ENCODE measurements around the gene CEP350. TPM values are rescaled to one million over a fixed set of nuclear protein-coding genes. Genes with fewer than 3 reads are reported as not detected.
"Not testable (repeated sequence)": the region's sequence is repeated elsewhere in the genome, so short reads cannot be mapped to it uniquely, and the experiment has no call there.

Gene CEP350
- total RNA-seq, 1 donor from 2014 or later = 36.6 TPM

- intact Hi-C loops (cut with DNase I) = no loop called here
- no peak for DNase-seq (ENCODE audit: low spot score)
Measured at GRCh38 chr1:179978199-179979079, 23.8 kb downstream of the CEP350 start.

- intact Hi-C loops (cut with DNase I) = no loop called here
- DNase-seq (ENCODE audit: low spot score) = no peak
Measured at GRCh38 chr1:179984101-179984500, 29.5 kb downstream of the CEP350 start.

- DNase-seq (ENCODE audit: low spot score) = no peak
- intact Hi-C loops (cut with DNase I) = no loop called here
Measured at GRCh38 chr1:179984942-179985341, 30.3 kb downstream of the CEP350 start.

- DNase-seq (ENCODE audit: low spot score) = no peak
- intact Hi-C loops (cut with DNase I) = no loop called here
Measured at GRCh38 chr1:179990847-179991246, 36.2 kb downstream of the CEP350 start.

GRCh38 chr1:179995576-179995975 is 41.0 kb downstream of the CEP350 start:
- DNase-seq (ENCODE audit: low spot score) = no peak
- intact Hi-C loops (cut with DNase I) = no loop called here

- DNase-seq (ENCODE audit: low spot score) = no peak
- intact Hi-C loops (cut with DNase I) = no loop called here
Measured at GRCh38 chr1:179996099-179996498, 41.5 kb downstream of the CEP350 start.

- DNase-seq (ENCODE audit: low spot score) = no peak
- intact Hi-C loops (cut with DNase I) = no loop called here
Measured at GRCh38 chr1:180000575-180000974, 46.0 kb downstream of the CEP350 start.

- DNase-seq (ENCODE audit: low spot score) = no peak
- intact Hi-C loops (cut with DNase I) = no loop called here
Measured at GRCh38 chr1:180002437-180002836, 47.8 kb downstream of the CEP350 start.

- DNase-seq (ENCODE audit: low spot score) = no peak
- intact Hi-C loops (cut with DNase I) = no loop called here
Measured at GRCh38 chr1:180003026-180003695, 48.6 kb downstream of the CEP350 start.

GRCh38 chr1:180006762-180007161 is 52.2 kb downstream of the CEP350 start:
- intact Hi-C loops (cut with DNase I); DNase-seq (ENCODE audit: low spot score): not testable (repeated sequence)

- no peak for DNase-seq (ENCODE audit: low spot score)
- intact Hi-C loops (cut with DNase I) = no loop called here
Measured at GRCh38 chr1:180020017-180020416, 65.4 kb downstream of the CEP350 start.

- no peak for DNase-seq (ENCODE audit: low spot score)
- intact Hi-C loops (cut with DNase I) = no loop called here
Measured at GRCh38 chr1:180026556-180026955, 71.9 kb downstream of the CEP350 start.

GRCh38 chr1:180027949-180028445 is 73.4 kb downstream of the CEP350 start:
- intact Hi-C loops (cut with DNase I) = no loop called here
- DNase-seq (ENCODE audit: low spot score) = no peak

GRCh38 chr1:180028864-180029263 is 74.3 kb downstream of the CEP350 start:
- intact Hi-C loops (cut with DNase I) = no loop called here
- DNase-seq (ENCODE audit: low spot score) = no peak

GRCh38 chr1:180029524-180030135 is 75.0 kb downstream of the CEP350 start:
- no peak for DNase-seq (ENCODE audit: low spot score)

GRCh38 chr1:180031664-180032063 is 77.1 kb downstream of the CEP350 start:
- intact Hi-C loops (cut with DNase I) = no loop called here
- no peak for DNase-seq (ENCODE audit: low spot score)

More at GRCh38 chr1:180029524-180030135, 75.0 kb downstream of the CEP350 start:
- intact Hi-C loops (cut with DNase I) = no loop called here

GRCh38 chr1:180033390-180033789 is 78.8 kb downstream of the CEP350 start:
- no peak for DNase-seq (ENCODE audit: low spot score)
- intact Hi-C loops (cut with DNase I) = no loop called here

- intact Hi-C loops (cut with DNase I) = no loop called here
Measured at GRCh38 chr1:180040034-180040433, 85.4 kb downstream of the CEP350 start.

GRCh38 chr1:180041582-180041981 is 87.0 kb downstream of the CEP350 start:
- DNase-seq (ENCODE audit: low spot score) = no peak
- intact Hi-C loops (cut with DNase I) = no loop called here

More at GRCh38 chr1:180040034-180040433, 85.4 kb downstream of the CEP350 start:
- no peak for DNase-seq (ENCODE audit: low spot score)

GRCh38 chr1:180042988-180043622 is 88.5 kb downstream of the CEP350 start:
- DNase-seq (ENCODE audit: low spot score) = no peak
- intact Hi-C loops (cut with DNase I) = no loop called here
